ENCODE results near the gene GPR137.

The GPR137 gene

GRCh38 chr11:64241241-64241490, 44.5 kb upstream of the GPR137 start:
- TF ChIP-seq, protein P1, sequence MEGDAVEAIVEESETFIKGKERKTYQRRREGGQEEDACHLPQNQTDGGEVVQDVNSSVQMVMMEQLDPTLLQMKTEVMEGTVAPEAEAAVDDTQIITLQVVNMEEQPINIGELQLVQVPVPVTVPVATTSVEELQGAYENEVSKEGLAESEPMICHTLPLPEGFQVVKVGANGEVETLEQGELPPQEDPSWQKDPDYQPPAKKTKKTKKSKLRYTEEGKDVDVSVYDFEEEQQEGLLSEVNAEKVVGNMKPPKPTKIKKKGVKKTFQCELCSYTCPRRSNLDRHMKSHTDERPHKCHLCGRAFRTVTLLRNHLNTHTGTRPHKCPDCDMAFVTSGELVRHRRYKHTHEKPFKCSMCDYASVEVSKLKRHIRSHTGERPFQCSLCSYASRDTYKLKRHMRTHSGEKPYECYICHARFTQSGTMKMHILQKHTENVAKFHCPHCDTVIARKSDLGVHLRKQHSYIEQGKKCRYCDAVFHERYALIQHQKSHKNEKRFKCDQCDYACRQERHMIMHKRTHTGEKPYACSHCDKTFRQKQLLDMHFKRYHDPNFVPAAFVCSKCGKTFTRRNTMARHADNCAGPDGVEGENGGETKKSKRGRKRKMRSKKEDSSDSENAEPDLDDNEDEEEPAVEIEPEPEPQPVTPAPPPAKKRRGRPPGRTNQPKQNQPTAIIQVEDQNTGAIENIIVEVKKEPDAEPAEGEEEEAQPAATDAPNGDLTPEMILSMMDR (IDR thresholded peaks at IDR 0.05; ENCODE audit: low read depth, low read length) = no peak

GRCh38 chr11:64241491-64242374, 43.9 kb upstream of the GPR137 start:
- H3K4me3 ChIP-seq (ENCODE audit: low read depth, low read length) = peak overlapping the region; percentile 84
- TF ChIP-seq, protein P1 (IDR thresholded peaks at IDR 0.05; ENCODE audit: low read depth, low read length) = no peak

More at GRCh38 chr11:64241241-64241490, 44.5 kb upstream of the GPR137 start:
- H3K4me3 ChIP-seq (ENCODE audit: low read depth, low read length) = peak overlapping the region; percentile 69

- H3K4me3 ChIP-seq (ENCODE audit: low read depth, low read length) = no peak overlapping the region
- TF ChIP-seq, protein P1 (IDR thresholded peaks at IDR 0.05; ENCODE audit: low read depth, low read length) = no peak
Observed at GRCh38 chr11:64243236-64243854, 42.3 kb upstream of the GPR137 start.

GRCh38 chr11:64244107-64244506, 41.5 kb upstream of the GPR137 start:
- no peak overlapping the region for H3K4me3 ChIP-seq (ENCODE audit: low read depth, low read length)
- TF ChIP-seq, protein P1 (IDR thresholded peaks at IDR 0.05; ENCODE audit: low read depth, low read length) = no peak

DNA sequence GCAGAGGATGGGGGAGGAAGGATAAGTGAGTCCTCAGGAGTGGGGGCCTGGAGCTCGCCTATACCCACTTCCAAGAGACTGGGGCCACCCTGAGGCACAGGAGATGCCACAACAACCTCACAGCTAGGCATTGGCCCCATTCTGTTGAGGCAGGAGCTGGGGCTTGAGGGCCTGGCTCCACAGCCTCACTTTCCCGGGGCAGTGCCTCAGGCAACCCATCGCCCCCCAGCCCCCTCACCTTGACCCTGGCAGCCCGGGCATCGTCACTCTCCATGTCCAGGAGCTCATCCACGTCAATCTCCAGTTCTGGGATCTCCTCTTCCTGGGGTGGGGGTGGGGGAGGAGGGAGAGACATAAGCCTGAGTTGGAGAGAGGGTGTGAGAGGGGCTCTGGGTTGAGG, 40.7 kb upstream of the GPR137 start:
- TF ChIP-seq, protein P1 (IDR thresholded peaks at IDR 0.05; ENCODE audit: low read depth, low read length) = no peak
- H3K4me3 ChIP-seq (ENCODE audit: low read depth, low read length) = peak overlapping the region; percentile 91

- TF ChIP-seq, protein P1 (IDR thresholded peaks at IDR 0.05; ENCODE audit: low read depth, low read length) = no peak
- H3K4me3 ChIP-seq (ENCODE audit: low read depth, low read length) = peak overlapping the region; percentile 91
Observed at GRCh38 chr11:64245401-64245796, 40.2 kb upstream of the GPR137 start.
